HAP-1 (cell line): Measurements from ENCODE around the gene INKA1.

ENCODE experiments used
- DNase-seq, 2 experiments: peaks; one replicate each; pipeline ENCODE4 v3.0.0-alpha.2; 2016 to 2020; ENCODE audit warnings: low spot score in 2 of 2
- H3K27me3 ChIP-seq: fragments of 250-450 bp; sonication (Bioruptor Pico); 2 replicates; pipeline ENCODE4 v1.5.1; 2020; ENCODE audit warnings: low read depth, mild to moderate bottlenecking, moderate library complexity
- H3K36me3 ChIP-seq: fragments of 250-450 bp; sonication (Bioruptor Pico); replicated peaks from 2 replicates; pipeline ENCODE4 v1.5.1; 2020; ENCODE audit warnings: mild to moderate bottlenecking
- H3K4me1 ChIP-seq: fragments of 250-450 bp; sonication (Bioruptor Pico); 2 replicates; pipeline ENCODE4 v1.5.1; 2020; ENCODE audit warnings: mild to moderate bottlenecking
- H3K4me3 ChIP-seq: fragments of 250-450 bp; sonication (Bioruptor Pico); 2 replicates; pipeline ENCODE4 v1.5.1; 2020; ENCODE audit warnings: mild to moderate bottlenecking, moderate library complexity
- H3K9me3 ChIP-seq: fragments of 250-450 bp; sonication (Bioruptor Pico); 2 replicates; pipeline ENCODE4 v1.5.1; 2020; ENCODE audit warnings: mild to moderate bottlenecking, moderate library complexity
- in situ Hi-C: fragments of 300-500 bp; cut with MboI; formaldehyde crosslinking; loops from 3 replicates; pipeline ENCODE4 v1.14.3; 2020; ENCODE audit warnings: low sequenced_read_pairs, inconsistent platforms, mixed read lengths

Gene INKA1

GRCh38 chr3:49845694-49846093 lies 42.6 kb downstream of the INKA1 start:
- Histone ChIP-seq H3K27me3 (no peaks in the 10 kb centered on the region), H3K4me1 (no peaks in the 10 kb centered on the region), H3K9me3 (no peaks in the 10 kb centered on the region), H3K4me3 (no peak overlapping the region), H3K36me3 (peaks cover 45% of the 10 kb centered on the region)
- in situ Hi-C loops, result loop anchor here (25.0 kb wide), 1 partner anchor 308 kb away; no protein-coding TSS in a partner anchor
- no peak for DNase-seq
